GM23338 (cell line): ENCODE data around the gene KLHDC8B.
"Not testable (repeated sequence)": the region's sequence is repeated elsewhere in the genome, so short reads cannot be mapped to it uniquely, and the experiment has no call there.

Experiments
- CREB1 ChIP-seq: fragments of 250-450 bp; sonication (Bioruptor Pico); IDR thresholded peaks from 2 replicates; pipeline ENCODE4 v1.5.0; 2020; ENCODE audit warnings: low read depth, mild to moderate bottlenecking, moderate library complexity
- CTCF ChIP-seq, 2 experiments: fragments of 200-600 bp in 1 of 2; sonication (generic) in 1 of 2; conservative IDR thresholded peaks; 2 replicates each; pipeline versions ENCODE4 v1.5.1 to v1.6.1; 2016 to 2017; ENCODE audit warnings: antibody characterized with exemption in 2 of 2, low read depth in 2 of 2, mild to moderate bottlenecking in 2 of 2, moderate library complexity in 1 of 2
- ETS1 ChIP-seq: IDR thresholded peaks from 2 replicates; pipeline ENCODE4 v1.6.1; 2016; ENCODE audit warnings: antibody characterized with exemption
- EZH2 ChIP-seq: fragments of 200-600 bp; sonication (generic); IDR thresholded peaks from one replicate; pipeline ENCODE4 v1.8.0; 2017; ENCODE audit warnings: antibody characterized with exemption, mild to moderate bottlenecking, low read depth; ENCODE audit not compliant: unreplicated experiment
- EZH2phosphoT487 ChIP-seq: fragments of 200-600 bp; sonication (generic); IDR thresholded peaks from one replicate; pipeline ENCODE4 v1.8.1; 2018; ENCODE audit warnings: antibody characterized with exemption; ENCODE audit not compliant: unreplicated experiment
- JUNB ChIP-seq: IDR thresholded peaks from one replicate; pipeline ENCODE4 v1.6.1; 2016; ENCODE audit warnings: antibody characterized with exemption; ENCODE audit not compliant: unreplicated experiment
- NANOG ChIP-seq: IDR thresholded peaks from 2 replicates; pipeline ENCODE4 v1.6.1; 2016; ENCODE audit warnings: antibody characterized with exemption, borderline replicate concordance
- POLR2AphosphoS5 ChIP-seq: IDR thresholded peaks from 2 replicates; pipeline ENCODE4 v1.6.1; 2016; ENCODE audit warnings: antibody characterized with exemption, low read depth
- REST ChIP-seq: IDR thresholded peaks from one replicate; pipeline ENCODE4 v1.6.1; 2018; ENCODE audit warnings: antibody characterized with exemption; ENCODE audit not compliant: unreplicated experiment

GRCh38 chr3:49217108-49217507, 45.7 kb downstream of the KLHDC8B start:
- TF ChIP-seq CTCF (conservative IDR thresholded peaks at IDR 0.05; ENCODE audit: low read depth in 2 of 2); ETS1; EZH2; REST; POLR2AphosphoS5; EZH2phosphoT487; CREB1 (CRISPR knock-in tag); JUNB; NANOG: not testable (repeated sequence)
